MM.1S (cell line): ENCODE measurements around the gene TYW5.

ENCODE experiments used
- CTCF ChIP-seq: fragments of 300-600 bp; sonication (generic); IDR thresholded peaks from 2 replicates; pipeline ENCODE4 v1.5.1; 2016; ENCODE audit warnings: antibody characterized with exemption, low read length, mixed read lengths
- EZH2 ChIP-seq: fragments of 300-600 bp; sonication (generic); optimal IDR thresholded peaks from 2 replicates; pipeline ENCODE3; 2017; ENCODE audit warnings: low read depth, mild to moderate bottlenecking, antibody characterized with exemption, low read length, mixed read lengths

- no peak for TF ChIP-seq CTCF
- no peak for TF ChIP-seq EZH2
Observed at GRCh38 chr2:199914372-199914958, 40.8 kb downstream of the TYW5 start.
